ENCODE measurements around the gene PIM3.
A peak's percentile ranks its signal among the peaks of the same experiment; 100 is the strongest.

PIM3 gene

GRCh38 chr22:49957826-49958365, 2.7 kb upstream of the PIM3 start:
- no peak for DNase-seq (ENCODE audit: low read depth)
- TF ChIP-seq CTCF (IDR thresholded peaks at IDR 0.05; ENCODE audit: low read depth, low read length, missing control alignments), result no peak
- no peak overlapping the region for H3K4me3 ChIP-seq (ENCODE audit: low read depth, low read length)

- no peak for DNase-seq (ENCODE audit: low read depth)
- no peak for TF ChIP-seq CTCF (IDR thresholded peaks at IDR 0.05; ENCODE audit: low read depth, low read length, missing control alignments)
- H3K4me3 ChIP-seq (ENCODE audit: low read depth, low read length), result no peak overlapping the region
Measured at GRCh38 chr22:49958366-49958921, 2.1 kb upstream of the PIM3 start.

GRCh38 chr22:49958931-49959781, 1.4 kb upstream of the PIM3 start:
- H3K4me3 ChIP-seq (ENCODE audit: low read depth, low read length), result peak overlapping the region; percentile 95
- TF ChIP-seq CTCF (IDR thresholded peaks at IDR 0.05; ENCODE audit: low read depth, low read length, missing control alignments), result no peak
- no peak for DNase-seq (ENCODE audit: low read depth)

- peak overlapping the region; percentile 95 for H3K4me3 ChIP-seq (ENCODE audit: low read depth, low read length)
- no peak for DNase-seq (ENCODE audit: low read depth)
- no peak for TF ChIP-seq CTCF (IDR thresholded peaks at IDR 0.05; ENCODE audit: low read depth, low read length, missing control alignments)
Measured at GRCh38 chr22:49959782-49960158, 802 bp upstream of the PIM3 start.

GRCh38 chr22:49961005-49961600, 531 bp downstream of the PIM3 start:
- no peak for TF ChIP-seq CTCF (IDR thresholded peaks at IDR 0.05; ENCODE audit: low read depth, low read length, missing control alignments)
- peak overlapping the region; percentile 95 for H3K4me3 ChIP-seq (ENCODE audit: low read depth, low read length)
- DNase-seq (ENCODE audit: low read depth), result no peak

- no peak for DNase-seq (ENCODE audit: low read depth)
- H3K4me3 ChIP-seq (ENCODE audit: low read depth, low read length), result peak overlapping the region; percentile 95
- no peak for TF ChIP-seq CTCF (IDR thresholded peaks at IDR 0.05; ENCODE audit: low read depth, low read length, missing control alignments)
Measured at GRCh38 chr22:49961601-49962011, 1.0 kb downstream of the PIM3 start.
